Smooth muscle cell of the pulmonary artery (primary cell): Measurements from ENCODE around the gene SEPTIN11. TPM values are rescaled to one million over a fixed set of nuclear protein-coding genes. Genes with fewer than 3 reads are reported as not detected.

Experiments used
- total RNA-seq: library from RNA; depleted of rRNA; stranded (reverse); fragments of >200 nt; gene quantifications from 2 replicates; pipeline ENCODE4 v1.2.3, GENCODE V29; 2014

The SEPTIN11 gene
- total RNA-seq = 122 and 211 TPM in 2 replicates

DNA sequence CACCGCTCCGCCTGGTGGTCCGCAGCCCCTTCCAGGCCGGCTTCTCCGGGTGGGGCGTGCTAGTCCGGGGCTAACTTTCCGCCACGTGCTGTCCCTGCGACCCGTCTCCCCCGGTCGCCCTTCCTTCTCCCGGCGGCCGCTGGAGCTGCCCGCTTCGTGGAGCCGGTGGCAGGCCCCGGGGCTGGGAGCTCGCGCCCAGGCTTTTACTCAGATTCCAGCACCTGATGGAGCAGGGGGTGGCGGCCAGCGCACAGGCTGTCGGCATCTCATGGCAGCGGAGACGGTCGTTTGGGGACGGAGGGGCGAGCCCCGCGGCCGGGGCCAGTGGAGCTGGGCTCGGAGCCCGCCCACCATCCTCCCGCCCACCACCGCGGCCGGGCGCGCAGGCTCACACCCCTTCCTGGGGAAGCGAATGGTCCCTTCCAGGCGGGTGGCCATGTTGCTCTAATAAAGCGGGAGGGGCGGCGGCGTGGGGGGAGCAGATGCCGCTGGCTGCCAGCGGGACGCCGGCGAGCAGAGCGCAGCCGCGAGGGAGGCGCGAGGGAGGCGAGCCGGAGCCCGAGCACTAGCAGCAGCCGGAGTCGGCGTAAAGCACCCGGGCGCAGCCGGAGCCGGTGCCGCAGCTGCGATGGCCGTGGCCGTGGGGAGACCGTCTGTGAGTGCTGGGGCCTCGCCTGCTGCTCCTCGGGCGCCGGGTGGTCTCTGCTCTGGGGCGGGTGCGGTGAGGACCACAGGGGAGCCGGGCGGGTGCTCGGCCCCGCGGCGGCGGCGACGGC, at the start of gene SEPTIN11:
Gene SEPTIN11 (plus strand): TSS at position 477 of the 776 bp plus-strand sequence. CDS start 152 bp downstream, at position 629.

Other genes starting within 250 kb of the SEPTIN11 start
- 0.03 TPM in 1 of 2 replicates, not detected in the other for gene SOWAHB, start 51.6 kb upstream of the SEPTIN11 start, total RNA-seq
- gene CCNI, start 126.2 kb downstream of the SEPTIN11 start, total RNA-seq = 228 and 232 TPM in 2 replicates
- gene CCNG2, start 207.5 kb downstream of the SEPTIN11 start, total RNA-seq = 33.4 and 38.6 TPM in 2 replicates